ENCODE data around the gene CRLF1.

The CRLF1 gene

GRCh38 chr19:18650468-18651041, 44.0 kb upstream of the CRLF1 start:
- Histone ChIP-seq H4K20me1 (ENCODE audit: insufficient read depth, low read length, poor library complexity, severe bottlenecking) (no peaks in the 10 kb centered on the region), H3K79me2 (ENCODE audit: insufficient read depth, low read length) (no peaks in the 10 kb centered on the region), H3F3A (ENCODE audit: low read depth) (no peaks in the 10 kb centered on the region), H3K4me3 (ENCODE audit: low read length, poor library complexity, severe bottlenecking) (no peak overlapping the region), H3K4me2 (ENCODE audit: low read depth, low read length, poor library complexity, severe bottlenecking) (no peak overlapping the region), H3K9me2 (replicated peaks; ENCODE audit: low read depth, low read length) (no peaks in the 10 kb centered on the region), H3K4me1 (ENCODE audit: insufficient read depth, low read length, poor library complexity, severe bottlenecking) (no peaks in the 10 kb centered on the region), H3K36me3 (ENCODE audit: insufficient read depth, low read length) (no peaks in the 10 kb centered on the region; the same call in 1 of the 2 replicates), H2AFZ (ENCODE audit: low read length) (no peak overlapping the region), H3K9me3 (ENCODE audit: insufficient read depth, low read depth, low read length) (no peaks in the 10 kb centered on the region), H3K9ac (ENCODE audit: low read depth, low read length, poor library complexity, severe bottlenecking) (no peak overlapping the region), H3K27me3 (ENCODE audit: insufficient read depth, low read length, poor library complexity, severe bottlenecking) (no peaks in the 10 kb centered on the region)
- TF ChIP-seq EZH2phosphoT487 (IDR thresholded peaks at IDR 0.05; ENCODE audit: borderline replicate concordance) (no peak), CTCF (conservative IDR thresholded peaks at IDR 0.05; ENCODE audit: low read length) (no peak)

- no peak overlapping the region for H3K4me3 ChIP-seq (ENCODE audit: low read length, poor library complexity, severe bottlenecking)
- no peak for TF ChIP-seq CTCF (conservative IDR thresholded peaks at IDR 0.05; ENCODE audit: low read length)
- TF ChIP-seq EZH2phosphoT487 (IDR thresholded peaks at IDR 0.05; ENCODE audit: borderline replicate concordance), result no peak
Measured at GRCh38 chr19:18650021-18650390, 43.4 kb upstream of the CRLF1 start.

GRCh38 chr19:18649371-18650020, 42.9 kb upstream of the CRLF1 start:
- no peaks in the 10 kb centered on the region for H3K27me3 ChIP-seq (ENCODE audit: insufficient read depth, low read length, poor library complexity, severe bottlenecking)
- H2AFZ ChIP-seq (ENCODE audit: low read length), result no peak overlapping the region
- no peaks in the 10 kb centered on the region for H3K9me2 ChIP-seq (replicated peaks; ENCODE audit: low read depth, low read length)
- H3K9me3 ChIP-seq (ENCODE audit: insufficient read depth, low read depth, low read length), result no peaks in the 10 kb centered on the region
- no peaks in the 10 kb centered on the region for H3K4me1 ChIP-seq (ENCODE audit: insufficient read depth, low read length, poor library complexity, severe bottlenecking)
- no peak overlapping the region for H3K4me3 ChIP-seq (ENCODE audit: low read length, poor library complexity, severe bottlenecking)
- no peak overlapping the region for H3K9ac ChIP-seq (ENCODE audit: low read depth, low read length, poor library complexity, severe bottlenecking)
- H3K4me2 ChIP-seq (ENCODE audit: low read depth, low read length, poor library complexity, severe bottlenecking), result no peak overlapping the region
- H3F3A ChIP-seq (ENCODE audit: low read depth), result no peaks in the 10 kb centered on the region
- H3K36me3 ChIP-seq (ENCODE audit: insufficient read depth, low read length), result no peaks in the 10 kb centered on the region; the same call in 1 of the 2 replicates
- H4K20me1 ChIP-seq (ENCODE audit: insufficient read depth, low read length, poor library complexity, severe bottlenecking), result no peaks in the 10 kb centered on the region
- peaks cover 4% of the 10 kb centered on the region; the same call in 1 of the 2 replicates for H3K79me2 ChIP-seq (ENCODE audit: insufficient read depth, low read length)
- TF ChIP-seq CTCF (conservative IDR thresholded peaks at IDR 0.05; ENCODE audit: low read length) (no peak), EZH2phosphoT487 (IDR thresholded peaks at IDR 0.05; ENCODE audit: borderline replicate concordance) (no peak)

More at GRCh38 chr19:18650021-18650390, 43.4 kb upstream of the CRLF1 start:
- H3K4me1 ChIP-seq (ENCODE audit: insufficient read depth, low read length, poor library complexity, severe bottlenecking), result no peaks in the 10 kb centered on the region
- peaks cover under 1% of the 10 kb centered on the region; the same call in 1 of the 2 replicates for H3K79me2 ChIP-seq (ENCODE audit: insufficient read depth, low read length)
- H3K9ac ChIP-seq (ENCODE audit: low read depth, low read length, poor library complexity, severe bottlenecking), result no peak overlapping the region
- H3K27me3 ChIP-seq (ENCODE audit: insufficient read depth, low read length, poor library complexity, severe bottlenecking), result no peaks in the 10 kb centered on the region
- H3K9me2 ChIP-seq (replicated peaks; ENCODE audit: low read depth, low read length), result no peaks in the 10 kb centered on the region
- H4K20me1 ChIP-seq (ENCODE audit: insufficient read depth, low read length, poor library complexity, severe bottlenecking), result no peaks in the 10 kb centered on the region
- H3F3A ChIP-seq (ENCODE audit: low read depth), result no peaks in the 10 kb centered on the region
- no peaks in the 10 kb centered on the region for H3K9me3 ChIP-seq (ENCODE audit: insufficient read depth, low read depth, low read length)
- no peak overlapping the region for H3K4me2 ChIP-seq (ENCODE audit: low read depth, low read length, poor library complexity, severe bottlenecking)
- H3K36me3 ChIP-seq (ENCODE audit: insufficient read depth, low read length), result no peaks in the 10 kb centered on the region; the same call in 1 of the 2 replicates
- no peak overlapping the region for H2AFZ ChIP-seq (ENCODE audit: low read length)

All from Loucy (cell line).